HepG2 (cell line): Measurements from ENCODE around the gene EPDR1. TPM values are rescaled to one million over a fixed set of nuclear protein-coding genes. Genes with fewer than 3 reads are reported as not detected.

Experiments used
- ATAC-seq: fragments of 200-7000 bp; cut with Tn5 transposase; 3 replicates; pipeline ENCODE4 v1.9.1; 2020; ENCODE audit warnings: mild to moderate bottlenecking, moderate library complexity
- BruUV-seq: library from RNA; stranded (reverse); fragments of 400-500 nt; replicated peaks from 2 replicates; lab custom pipeline; 2021; lab: Mats Ljungman, UMichigan
- CTCF ChIA-PET: fragments of 300-600 bp; formaldehyde crosslinking; extraction: SDS; loops from one replicate; lab custom pipeline; 2021; ENCODE audit warnings: low total read pairs, inconsistent platforms, low intra/inter-chr PET ratio; lab: Yijun Ruan, JAX
- POLR2A ChIA-PET: fragments of 350-600 bp; sonication (Branson Sonifier 250); formaldehyde crosslinking; loops from one replicate; lab custom pipeline; 2020; ENCODE audit warnings: antibody characterized with exemption, inconsistent platforms; lab: Yijun Ruan, JAX
- DNase-seq: peaks from one replicate; pipeline ENCODE4 v3.0.0-alpha.2; 2015; ENCODE audit warnings: low spot score
- FAIRE-seq: peaks from 3 replicates; lab custom pipeline; 2011; peaks lifted over from hg19 to GRCh38; lab: Jason Lieb, UNC
- H2AFZ ChIP-seq: one replicate; pipeline ENCODE4 v1.6.1; 2011; ENCODE audit warnings: low read length, inconsistent platforms
- H3K27ac ChIP-seq: fragments of 300-600 bp; 3 replicates; pipeline ENCODE4 v1.8.0; 2011; ENCODE audit warnings: mixed run types, mild to moderate bottlenecking, mixed read lengths, low read length, inconsistent platforms; ENCODE audit not compliant: insufficient read depth; ENCODE audit errors: extremely low read length
- H3K27me3 ChIP-seq, 2 experiments: fragments of 200-600 bp in 1 of 2; 2 replicates in 1 of 2; 3 replicates in 1 of 2; pipeline versions ENCODE4 v1.6.0 to v1.8.0; 2011; ENCODE audit warnings: low read length in 2 of 2, mild to moderate bottlenecking in 2 of 2, moderate library complexity in 2 of 2, inconsistent platforms in 1 of 2; ENCODE audit not compliant: insufficient read depth in 2 of 2, control insufficient read depth in 1 of 2
- H3K36me3 ChIP-seq, 2 experiments: fragments of 200-600 bp in 1 of 2; replicated peaks in 1 of 2; 2 replicates in 1 of 2; 3 replicates in 1 of 2; pipeline versions ENCODE4 v1.5.1 to v1.8.0; 2011; ENCODE audit warnings: low read length in 2 of 2, inconsistent platforms in 1 of 2; ENCODE audit not compliant: insufficient read depth in 2 of 2, control insufficient read depth in 1 of 2
- H3K4me1 ChIP-seq: 2 replicates; pipeline ENCODE4 v1.5.1; 2012; ENCODE audit warnings: low read length, inconsistent platforms; ENCODE audit not compliant: insufficient read depth
- H3K4me2 ChIP-seq: 2 replicates; pipeline ENCODE4 v1.6.0; 2011; ENCODE audit warnings: low read depth, low read length, inconsistent platforms
- H3K4me3 ChIP-seq, 3 experiments: fragments of 200-600 bp in 1 of 3; sonication (generic), shearing (Covaris generic) in 1 of 3; replicated peaks in 1 of 3; 2 replicates each; pipeline ENCODE4 v1.5.1; 2011 to 2016; ENCODE audit warnings: low read length in 3 of 3, inconsistent platforms in 2 of 3, low read depth in 2 of 3, mild to moderate bottlenecking in 2 of 3, control low read depth in 1 of 3, mixed read lengths in 1 of 3; ENCODE audit not compliant: insufficient read depth in 1 of 3
- H3K79me2 ChIP-seq: one replicate; pipeline ENCODE4 v1.6.1; 2011; ENCODE audit warnings: low read length, inconsistent platforms; ENCODE audit not compliant: insufficient read depth
- H3K9ac ChIP-seq: 2 replicates; pipeline ENCODE4 v1.6.0; 2011; ENCODE audit warnings: mild to moderate bottlenecking, low read depth, low read length, inconsistent platforms; ENCODE audit not compliant: insufficient read depth
- H3K9me3 ChIP-seq: 2 replicates; pipeline ENCODE4 v1.5.1; 2012; ENCODE audit warnings: mild to moderate bottlenecking, low read length
- H4K20me1 ChIP-seq: 2 replicates; pipeline ENCODE4 v1.6.0; 2011; ENCODE audit warnings: inconsistent platforms, mild to moderate bottlenecking, low read length, moderate library complexity; ENCODE audit not compliant: insufficient read depth
- ATF4 ChIP-seq, 2 experiments: fragments of 450-650 bp in 1 of 2; sonication (generic) in 1 of 2; formaldehyde crosslinking; IDR thresholded peaks; 2 replicates each; pipeline versions ENCODE4 v1.5.0 to v1.8.0; 2020 to 2022; ENCODE audit warnings: mild to moderate bottlenecking in 1 of 2, missing genetic modification reagents in 1 of 2
- EHMT2 ChIP-seq: fragments of 200-600 bp; sonication (generic); IDR thresholded peaks from 2 replicates; pipeline ENCODE4 v1.7.0; 2017; ENCODE audit warnings: antibody characterized with exemption, low read depth, low read length, borderline replicate concordance
- ELF1 ChIP-seq: sonication (generic); formaldehyde crosslinking; IDR thresholded peaks from 2 replicates; pipeline ENCODE4 v1.4.0; 2020; ENCODE audit warnings: missing genetic modification reagents
- HOXA3 ChIP-seq: sonication (generic); formaldehyde crosslinking; IDR thresholded peaks from 2 replicates; pipeline ENCODE4 v1.5.0; 2020; ENCODE audit warnings: missing genetic modification reagents
- KLF9 ChIP-seq: IDR thresholded peaks from 2 replicates; pipeline ENCODE4 v1.6.1; 2016; ENCODE audit warnings: low read depth
- MIXL1 ChIP-seq: IDR thresholded peaks from 2 replicates; pipeline ENCODE4 v1.6.1; 2016
- NR2F2 ChIP-seq: IDR thresholded peaks from 2 replicates; pipeline ENCODE4 v1.6.1; 2012; ENCODE audit warnings: low read depth, inconsistent platforms, borderline replicate concordance
- ZNF614 ChIP-seq: IDR thresholded peaks from 2 replicates; pipeline ENCODE4 v1.6.1; 2018; ENCODE audit warnings: missing biosample characterization, missing genetic modification reagents, inconsistent platforms, borderline replicate concordance
- ZNF7 ChIP-seq: IDR thresholded peaks from 2 replicates; pipeline ENCODE4 v1.6.1; 2016; ENCODE audit warnings: missing biosample characterization, missing genetic modification reagents
- ZNF773 ChIP-seq: sonication (generic); formaldehyde crosslinking; IDR thresholded peaks from 2 replicates; pipeline ENCODE4 v1.4.0; 2020; ENCODE audit warnings: missing genetic modification reagents, borderline replicate concordance
- WGBS: methylation state at CpG from one replicate; pipeline ENCODE4 v1.1.6; 2017; ENCODE audit warnings: low lambda C conversion rate; 5-methylcytosine and 5-hydroxymethylcytosine counted together
- in situ Hi-C: cut with HindIII; loops from 2 replicates; pipeline ENCODE4 v1.10.0; 2017; ENCODE audit warnings: low pct_unique_long_range_greater_than_20kb; ENCODE audit not compliant: extremely low pct_ligation_motif_present
- intact Hi-C: fragments of 100-400 bp; cut with micrococcal nuclease; formaldehyde crosslinking; loops from one replicate; pipeline ENCODE4 v1.10.0; 2022; ENCODE audit not compliant: unreplicated experiment
- polyA plus RNA-seq, 8 experiments: library from polyadenylated mRNA; depleted of rRNA in 3 of 8; stranded (reverse) in 7 of 8; unstranded in 1 of 8; fragments of >200 nt; fragmentation: Illumina TruSeq in 4 of 8; extraction: Trizol in 4 of 8; gene quantifications; 2 replicates each; pipeline versions ENCODE4 v1.2.1 to v1.2.3, GENCODE V29; 2011 to 2016; ENCODE audit warnings: low read depth in 4 of 8, missing spikeins in 1 of 8, mixed read lengths in 1 of 8; ENCODE audit not compliant: insufficient read depth in 1 of 8
- total RNA-seq, 5 experiments: library from RNA; depleted of rRNA; stranded (reverse); fragments of >200 nt; fragmentation: Illumina TruSeq; extraction: Trizol; gene quantifications; 2 replicates each; pipeline ENCODE4 v1.2.3, GENCODE V29; 2016; ENCODE audit warnings: low read depth in 1 of 5
- TF ChIP-seq, protein P1 (sequence below): IDR thresholded peaks from 2 replicates; pipeline ENCODE4 v1.6.1; 2016; ENCODE audit warnings: mild to moderate bottlenecking
- TF ChIP-seq, protein P2 (sequence below): sonication (generic); formaldehyde crosslinking; IDR thresholded peaks from 2 replicates; pipeline ENCODE4 v1.8.1; 2023; ENCODE audit warnings: mild to moderate bottlenecking, inconsistent platforms, moderate library complexity, missing genetic modification reagents, borderline replicate concordance

The EPDR1 gene
- total and polyA plus RNA-seq, 2 of the 13 experiments (the other 11 are each of a cell fraction or from before 2014, with no cell fraction given) = 38.3 to 50.2 TPM

GRCh38 chr7:37999673-38000072 is 79.2 kb downstream of the EPDR1 start:
- no peak overlapping the region for H3K4me2 ChIP-seq
- in situ Hi-C loops (no loop called here), intact Hi-C loops (no loop called here)
- no peaks in the 10 kb centered on the region for H3K9me3 ChIP-seq
- H3K36me3 ChIP-seq = no peaks in the 10 kb centered on the region
- H3K79me2 ChIP-seq = no peaks in the 10 kb centered on the region
- H3K27me3 ChIP-seq = no peaks in the 10 kb centered on the region
- BruUV-seq = no TSS peak
- no peak overlapping the region for H3K4me3 ChIP-seq
- H3K4me1 ChIP-seq = no peaks in the 10 kb centered on the region
- no peak for DNase-seq
- ATAC-seq = no peak
- no peak overlapping the region for H3K27ac ChIP-seq
- ChIA-PET CTCF (no interaction called here), POLR2A (no interaction called here)
- H3K9ac ChIP-seq = no peak overlapping the region
- no peak for TF ChIP-seq KLF9 (CRISPR knock-in tag)
- TF ChIP-seq ATF4 (CRISPR knock-in tag; IDR thresholded peaks at IDR 0.05) = no peak
- TF ChIP-seq, protein P1, sequence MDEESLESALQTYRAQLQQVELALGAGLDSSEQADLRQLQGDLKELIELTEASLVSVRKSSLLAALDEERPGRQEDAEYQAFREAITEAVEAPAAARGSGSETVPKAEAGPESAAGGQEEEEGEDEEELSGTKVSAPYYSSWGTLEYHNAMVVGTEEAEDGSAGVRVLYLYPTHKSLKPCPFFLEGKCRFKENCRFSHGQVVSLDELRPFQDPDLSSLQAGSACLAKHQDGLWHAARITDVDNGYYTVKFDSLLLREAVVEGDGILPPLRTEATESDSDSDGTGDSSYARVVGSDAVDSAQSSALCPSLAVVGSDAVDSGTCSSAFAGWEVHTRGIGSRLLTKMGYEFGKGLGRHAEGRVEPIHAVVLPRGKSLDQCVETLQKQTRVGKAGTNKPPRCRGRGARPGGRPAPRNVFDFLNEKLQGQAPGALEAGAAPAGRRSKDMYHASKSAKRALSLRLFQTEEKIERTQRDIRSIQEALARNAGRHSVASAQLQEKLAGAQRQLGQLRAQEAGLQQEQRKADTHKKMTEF (CRISPR knock-in tag) = no peak
- TF ChIP-seq MIXL1 (CRISPR knock-in tag) = no peak
- no peak for TF ChIP-seq ZNF773
- TF ChIP-seq NR2F2 = no peak
- no peak for TF ChIP-seq ZNF7 (CRISPR knock-in tag)
- no peak for TF ChIP-seq ZNF614 (CRISPR knock-in tag)
- TF ChIP-seq, protein P2, sequence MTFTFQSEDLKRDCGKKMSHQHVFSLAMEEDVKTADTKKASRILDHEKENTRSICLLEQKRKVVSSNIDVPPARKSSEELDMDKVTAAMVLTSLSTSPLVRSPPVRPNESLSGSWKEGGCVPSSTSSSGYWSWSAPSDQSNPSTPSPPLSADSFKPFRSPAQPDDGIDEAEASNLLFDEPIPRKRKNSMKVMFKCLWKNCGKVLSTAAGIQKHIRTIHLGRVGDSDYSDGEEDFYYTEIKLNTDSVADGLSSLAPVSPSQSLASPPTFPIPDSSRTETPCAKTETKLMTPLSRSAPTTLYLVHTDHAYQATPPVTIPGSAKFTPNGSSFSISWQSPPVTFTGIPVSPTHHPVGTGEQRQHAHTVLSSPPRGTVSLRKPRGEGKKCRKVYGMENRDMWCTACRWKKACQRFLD = no peak
- TF ChIP-seq EHMT2 = no peak
- no peak for TF ChIP-seq HOXA3
- no peak for TF ChIP-seq ELF1 (CRISPR knock-in tag)
- WGBS = 1% methylated on average over 3 of the region's 3 CpGs
- no peaks in the 10 kb centered on the region for H4K20me1 ChIP-seq
- peak overlapping the region; percentile 5 for H2AFZ ChIP-seq
- no peak for FAIRE-seq
